GM21737 (cell line): ENCODE measurements around the gene ZBTB2.

Source experiments
- ATAC-seq: cut with Tn5 transposase; IDR thresholded peaks from one replicate; pipeline ENCODE4 v1.9.1; 2021; ENCODE audit warnings: mild to moderate bottlenecking, moderate library complexity; ENCODE audit not compliant: unreplicated experiment

The ZBTB2 gene

GRCh38 chr6:151391471-151392413 lies at the start of gene ZBTB2:
ZBTB2 (minus strand) TSS chr6:151391559; CDS start chr6:151373637, 17,922 bp downstream.
- no peak for ATAC-seq

GRCh38 chr6:151440930-151441329 lies 49.6 kb upstream of the ZBTB2 start:
- no peak for ATAC-seq

GRCh38 chr6:151440498-151440897 lies 49.1 kb upstream of the ZBTB2 start:
- ATAC-seq: no peak

GRCh38 chr6:151437401-151437800 lies 46.0 kb upstream of the ZBTB2 start:
- no peak for ATAC-seq

GRCh38 chr6:151436802-151437201 lies 45.4 kb upstream of the ZBTB2 start:
- no peak for ATAC-seq

- no peak for ATAC-seq
These were observed 44.9 kb upstream of the ZBTB2 start for GRCh38 chr6:151436300-151436699.

GRCh38 chr6:151434369-151434768 lies 43.0 kb upstream of the ZBTB2 start:
- ATAC-seq: no peak

- no peak for ATAC-seq
These were observed 41.3 kb upstream of the ZBTB2 start for GRCh38 chr6:151432651-151433050.

GRCh38 chr6:151431337-151431736 lies 40.0 kb upstream of the ZBTB2 start:
- ATAC-seq: no peak

- no peak for ATAC-seq
These were observed 39.5 kb upstream of the ZBTB2 start for GRCh38 chr6:151430886-151431285.

GRCh38 chr6:151428093-151428735 lies 36.9 kb upstream of the ZBTB2 start:
- ATAC-seq: no peak

- ATAC-seq: no peak
These were observed 34.2 kb upstream of the ZBTB2 start for GRCh38 chr6:151425561-151425960.

- no peak for ATAC-seq
These were observed 31.6 kb upstream of the ZBTB2 start for GRCh38 chr6:151422981-151423380.

- no peak for ATAC-seq
These were observed 26.1 kb upstream of the ZBTB2 start for GRCh38 chr6:151417477-151417876.

GRCh38 chr6:151414641-151415260 lies 23.4 kb upstream of the ZBTB2 start:
- ATAC-seq: no peak

- no peak for ATAC-seq
These were observed 22.2 kb upstream of the ZBTB2 start for GRCh38 chr6:151413372-151414145.

- ATAC-seq: no peak
These were observed 21.6 kb upstream of the ZBTB2 start for GRCh38 chr6:151412909-151413308.

- ATAC-seq: no peak
These were observed 18.3 kb upstream of the ZBTB2 start for GRCh38 chr6:151409679-151410078.

GRCh38 chr6:151409260-151409659 lies 17.9 kb upstream of the ZBTB2 start:
- peak; percentile 59 for ATAC-seq

GRCh38 chr6:151408858-151409257 lies 17.5 kb upstream of the ZBTB2 start:
- ATAC-seq: peak; percentile 18

- no peak for ATAC-seq
These were observed 12.6 kb upstream of the ZBTB2 start for GRCh38 chr6:151403919-151404308.
